GM19239 (cell line): Measurements from ENCODE around the gene AKNA.
A peak's percentile ranks its signal among the peaks of the same experiment; 100 is the strongest.

ENCODE experiments used
- DNase-seq: peaks from one replicate; pipeline ENCODE4 v3.0.0; 2011; ENCODE audit warnings: low spot score; ENCODE audit not compliant: insufficient read length
- FAIRE-seq: peaks from 2 replicates; lab custom pipeline; 2011; peaks lifted over from hg19 to GRCh38; lab: Jason Lieb, UNC

Gene AKNA

DNA sequence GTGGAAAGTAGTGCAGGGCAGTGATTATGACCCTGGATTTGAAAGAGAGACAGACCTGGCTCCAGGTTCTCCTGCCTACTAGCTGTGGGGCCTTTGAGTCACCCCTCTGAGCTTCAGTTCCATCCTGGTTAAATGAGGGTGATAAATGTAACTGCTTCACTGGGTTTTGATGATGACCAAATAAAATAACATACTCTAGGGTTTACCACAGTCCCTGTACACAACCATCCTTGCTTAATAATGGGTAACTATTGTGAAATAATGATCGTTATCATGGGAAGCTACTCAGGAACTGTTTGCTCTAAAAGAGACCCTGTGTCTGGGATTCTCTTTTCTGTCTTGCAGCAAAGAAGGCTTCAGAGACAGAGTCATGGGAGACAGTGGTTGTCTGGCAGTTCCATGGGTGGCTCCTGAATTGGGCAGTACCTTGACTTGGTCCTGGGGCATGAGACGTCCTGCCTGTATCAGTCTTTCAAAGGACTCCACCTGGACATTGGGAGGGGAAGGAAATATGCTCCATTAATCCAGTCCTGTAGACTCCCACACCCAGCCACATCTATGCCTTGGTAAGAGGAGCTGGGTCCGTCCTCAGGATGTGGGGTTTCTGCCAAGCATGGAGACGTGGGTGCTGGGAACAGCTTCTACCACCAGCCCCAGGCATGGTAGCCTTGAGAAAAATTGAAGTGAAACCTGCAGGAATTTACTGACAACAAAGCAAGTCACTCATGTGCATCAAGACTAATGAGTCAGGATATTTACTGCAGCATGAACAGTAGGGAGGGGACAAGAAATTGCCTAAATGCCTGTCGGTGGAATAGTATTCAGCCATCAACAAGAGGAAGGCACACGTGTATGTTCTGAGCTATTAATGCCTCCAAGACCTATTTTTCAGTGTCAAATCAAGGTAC lies 23.4 kb downstream of the AKNA start:
- peak; percentile 28 for FAIRE-seq
- no peak for DNase-seq

GRCh38 chr9:114363424-114363823 lies 24.4 kb downstream of the AKNA start:
- DNase-seq (no peak), FAIRE-seq (no peak)

DNA sequence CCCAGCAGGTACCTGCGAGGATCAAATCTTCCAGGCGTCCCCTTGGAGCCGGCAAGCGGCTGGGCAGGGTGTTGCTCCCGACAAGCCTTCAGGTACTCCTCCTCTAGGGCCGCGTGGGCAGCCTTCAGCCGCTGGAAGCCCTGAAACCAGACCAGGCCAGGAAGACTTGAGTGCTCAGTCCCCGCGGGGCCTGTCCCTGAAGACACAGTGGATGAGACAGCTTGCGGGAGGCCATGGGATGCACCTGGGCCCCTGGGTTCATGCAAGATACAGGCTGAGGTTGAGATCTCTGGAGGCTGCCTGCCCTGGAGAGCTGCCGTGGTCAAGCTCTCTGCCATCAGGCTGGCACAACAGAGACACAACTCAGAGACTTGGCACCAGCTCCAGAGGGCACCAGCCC lies 25.4 kb downstream of the AKNA start:
- DNase-seq: no peak
- no peak for FAIRE-seq

- no peak for DNase-seq
- FAIRE-seq: no peak
These were observed 26.2 kb downstream of the AKNA start for GRCh38 chr9:114361542-114361941.

DNA sequence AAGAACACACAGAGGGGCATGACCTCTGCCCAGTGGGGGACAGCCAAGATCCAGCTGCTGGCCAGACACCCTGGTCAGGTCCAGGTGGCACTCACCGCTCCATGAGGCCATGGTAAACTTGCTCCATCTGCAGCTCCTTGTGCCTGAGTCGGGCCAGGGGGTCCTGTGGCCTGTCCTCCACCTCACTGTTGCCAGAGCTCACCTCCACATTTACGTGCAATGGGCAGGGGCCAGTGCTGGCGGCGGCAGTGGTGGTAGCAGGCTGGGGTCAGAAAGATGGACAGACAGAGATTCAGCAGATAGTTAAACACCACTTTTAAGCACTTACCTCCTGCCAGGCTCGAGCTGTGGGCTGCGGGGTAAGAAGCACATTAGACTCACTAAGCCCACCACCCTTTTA lies 28.0 kb downstream of the AKNA start:
- no peak for DNase-seq
- FAIRE-seq: no peak

GRCh38 chr9:114357911-114358328 lies 29.9 kb downstream of the AKNA start:
- no peak for DNase-seq
- FAIRE-seq: no peak

DNA sequence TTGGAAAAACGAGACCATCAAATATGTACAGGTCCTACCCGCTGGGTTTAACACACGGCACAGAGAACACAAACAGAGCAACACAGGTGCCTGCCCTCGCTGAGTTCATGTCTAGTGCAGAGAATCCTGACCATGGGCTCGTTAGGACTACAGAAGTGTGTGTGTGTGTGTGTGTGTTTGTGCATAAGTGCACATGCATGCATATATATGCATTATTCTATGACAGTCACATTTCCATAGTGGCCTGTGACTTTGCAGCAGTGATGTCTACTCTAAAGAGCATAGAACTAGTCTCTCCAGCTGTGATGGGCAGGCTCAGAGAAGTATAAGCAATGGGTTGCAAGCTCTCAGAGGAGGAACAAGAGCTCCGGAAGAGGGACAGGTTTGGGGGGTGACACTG lies 30.4 kb downstream of the AKNA start:
- FAIRE-seq (no peak), DNase-seq (no peak)

DNA sequence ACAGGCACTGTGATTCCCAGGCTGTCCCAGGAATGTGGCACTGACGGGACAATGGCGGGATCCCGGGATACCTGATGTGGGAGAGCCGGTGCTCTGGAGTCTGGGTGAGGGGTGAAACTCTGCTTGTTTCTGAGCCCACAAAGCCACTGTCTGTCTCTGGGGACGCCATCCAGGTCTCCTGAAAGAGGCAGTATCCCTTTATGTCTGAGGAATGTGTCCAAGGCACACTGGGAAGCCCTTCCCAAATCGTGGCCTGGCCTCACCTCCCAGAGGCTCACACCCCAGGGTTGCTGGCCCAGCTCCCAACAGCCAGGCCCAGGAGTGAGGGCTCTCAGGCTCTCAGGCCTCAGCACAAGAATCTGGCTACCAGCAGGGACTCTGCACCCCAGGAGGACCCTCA lies 31.0 kb downstream of the AKNA start:
- no peak for DNase-seq
- no peak for FAIRE-seq

DNA sequence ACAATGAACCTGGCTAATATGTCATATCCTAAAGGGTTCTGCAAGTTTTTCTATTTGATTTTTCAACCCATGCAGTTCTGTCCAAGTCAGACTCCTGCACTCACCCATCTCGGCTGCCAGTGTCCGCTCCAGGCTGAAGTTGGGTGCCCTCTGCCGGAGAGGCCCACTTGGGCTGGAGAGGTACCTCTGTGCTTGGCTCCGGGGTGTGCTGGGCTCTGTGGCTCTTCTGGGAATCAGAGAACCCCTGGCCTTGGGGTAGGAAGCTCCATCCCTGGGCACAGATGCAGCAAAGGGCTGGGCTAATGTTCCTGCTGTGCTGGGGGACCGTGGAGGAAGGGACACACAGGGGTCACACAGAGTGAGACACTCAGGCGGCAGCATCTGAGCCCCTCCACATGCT lies 32.0 kb downstream of the AKNA start:
- no peak for DNase-seq
- no peak for FAIRE-seq

DNA sequence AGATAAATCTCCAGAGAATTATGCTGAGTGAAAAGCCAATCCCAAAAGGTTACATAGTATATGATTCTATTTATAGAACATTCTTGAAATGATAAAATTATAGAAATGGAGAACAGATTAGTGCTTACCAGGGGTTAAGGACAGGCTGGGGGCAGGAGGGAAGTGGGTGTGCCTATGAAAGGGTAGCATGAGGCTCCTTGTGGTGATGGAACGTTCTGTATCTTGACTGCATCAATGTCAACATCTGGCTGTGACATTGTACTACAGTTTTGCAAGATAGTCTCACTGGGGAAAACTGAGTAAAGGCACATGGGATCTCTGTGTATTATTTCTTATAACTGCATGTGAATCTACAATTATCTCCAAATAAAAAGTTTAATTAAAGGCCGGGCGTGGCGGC lies 35.9 kb downstream of the AKNA start:
- FAIRE-seq (no peak), DNase-seq (no peak)

DNA sequence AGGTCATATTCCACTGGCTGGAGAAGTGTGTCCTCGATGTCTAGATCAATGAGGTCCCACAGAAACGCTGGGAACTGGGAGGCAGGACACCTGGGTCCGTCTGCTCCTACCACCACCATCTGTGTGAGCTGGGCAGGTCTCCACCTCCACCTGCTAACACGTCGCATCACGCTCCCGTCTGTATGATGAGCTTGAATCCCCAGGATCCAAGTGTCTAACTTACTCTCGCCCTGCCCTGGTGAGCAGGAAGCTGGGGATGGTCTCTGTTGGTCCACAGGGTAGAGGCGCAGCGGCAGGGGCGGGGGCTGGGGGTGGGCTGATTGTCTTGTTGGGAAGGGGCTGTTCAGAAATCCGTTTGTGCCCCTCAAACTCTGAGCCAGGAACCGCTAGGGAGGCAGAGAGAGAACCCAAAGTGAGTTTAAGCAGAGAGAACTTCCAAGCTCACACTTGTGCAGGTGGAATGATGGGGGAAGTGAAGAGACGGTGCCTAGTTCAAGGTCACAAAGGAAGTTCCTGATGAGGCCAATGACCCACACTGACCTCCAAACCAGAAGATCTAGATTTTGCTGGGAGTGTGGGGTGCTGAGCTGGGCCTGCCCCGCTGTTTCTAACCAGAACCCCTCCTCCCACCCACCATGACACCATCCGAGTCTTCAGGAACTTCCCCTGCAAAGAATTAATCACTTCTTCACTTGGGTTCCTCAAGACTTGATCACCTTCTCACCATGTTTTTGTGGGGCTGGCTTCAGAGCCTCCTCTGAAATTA lies 37.0 kb downstream of the AKNA start:
- no peak for DNase-seq
- FAIRE-seq: no peak

DNA sequence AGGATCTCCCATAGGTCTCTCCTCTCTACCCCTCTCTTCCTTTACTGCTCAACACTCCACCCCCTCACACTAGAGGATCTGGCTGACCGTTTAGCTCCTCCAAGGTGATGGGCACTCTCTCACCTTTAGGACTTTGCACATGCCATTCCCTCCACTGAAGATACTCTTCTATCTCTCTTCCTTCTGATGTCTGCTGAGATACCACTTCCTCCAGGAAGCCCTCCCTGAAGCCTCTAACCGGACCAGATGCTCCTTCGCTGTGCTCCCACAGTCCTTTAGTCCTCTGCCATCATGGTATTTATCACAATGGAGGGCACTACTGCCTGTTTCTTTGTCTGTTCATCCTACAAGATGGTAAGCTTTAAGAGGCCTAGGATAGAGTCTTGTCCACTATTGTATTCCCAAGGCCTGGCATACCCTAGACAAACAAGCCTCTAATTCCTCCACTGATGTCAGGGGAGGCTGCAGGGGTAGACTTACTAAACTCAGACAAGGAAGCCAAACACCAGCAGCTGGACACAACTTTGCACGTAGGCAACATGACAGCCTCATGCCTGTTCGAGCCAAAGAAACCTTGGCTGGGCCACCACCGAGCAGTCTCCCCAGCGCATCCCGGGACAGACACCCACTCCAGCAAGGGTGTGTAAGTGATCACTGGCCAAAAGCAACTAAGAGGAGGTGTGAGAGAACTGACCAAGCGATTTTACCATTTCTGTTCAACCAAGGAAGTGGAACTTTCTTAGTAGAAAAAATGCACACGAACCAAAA lies 37.9 kb downstream of the AKNA start:
- no peak for FAIRE-seq
- DNase-seq: no peak

DNA sequence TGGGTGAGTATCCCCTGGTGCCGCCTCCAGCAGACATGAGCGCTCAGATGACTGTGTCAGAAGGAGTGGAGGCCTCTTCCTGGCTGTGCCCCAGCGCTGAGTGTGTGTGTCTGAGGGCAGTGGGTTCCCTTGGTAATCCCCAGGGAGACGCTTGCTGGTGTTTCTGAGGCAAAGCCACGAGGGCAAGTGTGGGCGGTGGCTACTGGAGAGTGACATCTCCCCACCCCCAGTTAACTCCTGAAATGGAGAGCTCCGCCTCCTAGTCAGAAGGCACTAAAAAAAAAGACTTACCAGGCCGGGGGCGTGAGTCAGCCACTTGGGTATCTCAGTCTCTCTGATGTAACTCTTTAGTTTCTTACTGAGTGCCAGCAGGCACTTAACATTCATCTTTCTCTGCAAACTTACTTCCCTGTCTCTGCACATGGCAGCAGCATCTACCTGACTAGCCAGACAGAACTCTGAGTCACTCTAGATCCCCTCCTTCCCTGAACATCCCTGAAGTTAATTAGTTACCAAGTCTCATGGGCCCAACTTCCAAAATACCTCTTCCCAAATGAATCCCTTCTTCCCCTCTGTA lies 38.8 kb downstream of the AKNA start:
- FAIRE-seq: peak; percentile 84

DNA sequence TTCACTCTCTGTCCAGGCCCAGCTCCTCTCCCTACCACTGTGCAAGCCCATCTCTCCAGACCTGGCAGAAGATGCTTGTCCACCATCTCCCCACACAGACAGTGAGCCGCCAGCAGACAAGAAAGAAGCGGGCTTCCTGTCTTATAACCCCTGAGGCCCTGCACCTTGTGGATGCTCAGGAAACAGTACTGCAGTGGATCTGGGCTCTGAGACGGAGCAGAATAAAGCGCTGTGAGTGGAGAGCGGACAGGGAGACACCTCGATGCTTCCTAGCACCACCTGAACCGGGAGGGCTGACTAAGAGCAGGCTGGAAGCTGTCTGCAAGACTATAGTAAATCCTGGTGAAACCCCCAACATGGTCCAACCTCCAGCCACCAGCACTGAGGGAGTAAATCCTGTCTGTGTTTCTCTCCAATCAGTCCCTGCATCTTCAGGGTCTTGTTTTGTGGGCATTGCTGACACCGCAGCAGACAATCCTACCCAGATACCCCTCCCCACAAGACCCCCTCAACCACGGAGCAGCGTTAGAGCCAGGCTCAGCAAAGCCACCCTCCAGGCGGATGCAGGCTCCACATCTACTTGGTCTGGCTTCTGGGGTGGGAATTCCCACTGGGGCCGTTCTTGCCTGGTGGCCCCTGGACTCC lies 39.4 kb downstream of the AKNA start:
- no peak for FAIRE-seq

More for the DNA sequence above, 38.8 kb downstream of the AKNA start:
- peak; percentile 80 for DNase-seq

GRCh38 chr9:114347675-114348074 lies 40.1 kb downstream of the AKNA start:
- no peak for FAIRE-seq
- no peak for DNase-seq

More for the DNA sequence above, 39.4 kb downstream of the AKNA start:
- no peak for DNase-seq

DNA sequence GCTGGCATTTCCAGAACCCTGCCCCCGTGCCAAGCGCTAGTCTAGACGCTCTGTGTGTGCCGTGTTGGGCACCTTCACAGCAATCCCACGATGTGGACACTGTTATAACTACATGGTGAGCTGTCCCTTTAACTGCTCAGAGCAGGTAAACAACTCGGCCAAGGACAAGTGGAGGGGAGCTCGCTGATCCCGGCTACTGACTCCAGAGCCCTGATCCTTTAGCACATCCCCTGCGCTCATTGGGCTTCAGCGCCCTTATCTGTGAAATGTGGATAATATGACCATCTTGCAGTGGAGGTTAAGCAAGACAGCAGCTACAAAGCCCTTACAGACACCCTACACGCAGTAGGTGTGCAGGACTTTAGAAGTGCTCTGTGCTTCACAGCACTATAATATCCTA lies 41.6 kb downstream of the AKNA start:
- DNase-seq: no peak
- no peak for FAIRE-seq

DNA sequence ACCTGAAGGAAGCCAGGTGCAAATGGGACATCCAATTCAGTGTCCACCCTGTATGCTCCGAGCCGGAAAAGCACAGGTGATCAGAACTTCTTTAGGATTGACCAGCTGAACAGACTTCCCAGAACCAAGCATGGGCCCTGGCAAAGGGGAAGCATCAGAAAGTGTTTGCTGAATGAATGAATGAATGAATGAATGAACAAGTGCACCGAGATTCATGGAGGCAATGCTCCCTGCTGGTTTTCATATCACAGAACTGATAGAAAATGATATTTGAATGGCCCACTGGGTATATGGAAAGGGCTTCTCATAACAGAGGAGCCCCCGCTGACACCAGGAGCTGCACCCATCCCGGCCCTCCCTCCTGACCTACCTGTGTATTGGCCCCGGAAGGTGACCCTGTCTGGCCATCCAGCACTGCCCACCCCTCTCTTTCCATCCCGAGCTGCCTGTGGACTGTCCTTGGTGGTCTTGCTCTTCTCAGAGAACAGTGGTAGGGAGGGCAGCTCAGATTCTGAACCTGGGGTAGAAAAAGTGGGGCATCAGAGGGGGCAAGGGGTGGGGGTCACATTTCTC lies 42.2 kb downstream of the AKNA start:
- FAIRE-seq (no peak), DNase-seq (no peak)

GRCh38 chr9:114344692-114345091 lies 43.1 kb downstream of the AKNA start:
- no peak for FAIRE-seq
- DNase-seq: no peak

- DNase-seq (no peak), FAIRE-seq (no peak)
These were observed 43.6 kb downstream of the AKNA start for GRCh38 chr9:114344188-114344566.
